GM19238 (cell line): ENCODE data around the gene CABYR.
"Not testable (repeated sequence)": the region's sequence is repeated elsewhere in the genome, so short reads cannot be mapped to it uniquely, and the experiment has no call there.

Source experiments
- DNase-seq: peaks from one replicate; pipeline ENCODE4 v3.0.0; 2011; ENCODE audit warnings: low spot score; ENCODE audit not compliant: insufficient read length

CABYR gene

DNA sequence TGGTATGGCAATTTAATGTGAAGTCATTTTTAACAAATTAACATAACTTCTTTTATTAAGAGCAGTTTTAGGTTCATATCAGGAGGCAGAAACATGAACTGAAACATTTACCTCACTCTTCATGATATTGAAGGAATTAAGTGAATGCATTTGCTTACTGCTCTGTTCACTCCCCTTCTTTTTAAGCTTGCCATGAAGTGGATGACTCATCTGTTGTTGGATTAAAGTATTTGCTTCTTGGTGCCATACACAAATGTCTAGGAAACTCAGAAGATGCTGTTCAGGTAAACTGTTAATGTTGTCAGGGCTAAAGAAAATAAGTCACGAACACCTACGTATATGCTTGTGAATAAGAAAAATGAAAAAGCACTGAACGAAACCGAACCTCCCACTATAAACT is 10.2 kb upstream of the CABYR start:
- DNase-seq, result no peak

DNA sequence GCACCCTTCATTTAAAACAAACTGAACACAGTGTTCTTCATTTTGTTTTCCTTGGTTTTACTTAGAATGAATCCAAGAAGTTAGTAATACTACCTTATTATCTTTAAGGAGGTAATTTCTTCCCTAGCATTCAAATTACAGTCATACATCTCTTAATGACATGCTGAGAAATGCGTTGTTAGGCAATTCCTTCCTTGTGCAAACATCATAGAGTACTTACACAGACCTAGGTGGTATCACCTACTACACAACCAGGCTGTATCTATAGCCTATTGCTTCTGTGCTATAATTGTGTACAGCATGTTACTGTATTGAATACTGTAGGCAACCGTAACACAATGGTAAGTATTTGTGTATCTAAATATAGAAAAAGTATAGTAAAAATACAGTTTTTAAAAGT is 8.4 kb upstream of the CABYR start:
- DNase-seq, result no peak

DNA sequence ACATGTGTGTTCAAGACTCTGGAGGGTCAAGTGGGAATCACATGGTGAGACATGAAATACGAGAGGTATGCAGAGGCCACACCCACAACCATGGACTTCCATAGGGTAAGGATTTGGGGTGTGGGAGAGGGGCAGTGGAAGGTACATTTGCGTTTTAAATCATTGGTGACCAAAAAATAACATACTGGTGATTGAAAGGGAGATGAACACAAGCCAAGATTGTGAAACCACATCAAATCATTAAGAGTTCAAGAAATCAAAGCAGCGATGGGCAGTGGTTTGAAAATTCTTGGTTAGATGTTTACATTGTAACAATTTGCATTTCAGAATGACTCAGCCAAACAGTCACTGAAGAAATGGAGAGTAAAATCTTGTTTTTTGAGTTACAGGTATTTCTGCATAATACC is 1.9 kb upstream of the CABYR start:
- no peak for DNase-seq

DNA sequence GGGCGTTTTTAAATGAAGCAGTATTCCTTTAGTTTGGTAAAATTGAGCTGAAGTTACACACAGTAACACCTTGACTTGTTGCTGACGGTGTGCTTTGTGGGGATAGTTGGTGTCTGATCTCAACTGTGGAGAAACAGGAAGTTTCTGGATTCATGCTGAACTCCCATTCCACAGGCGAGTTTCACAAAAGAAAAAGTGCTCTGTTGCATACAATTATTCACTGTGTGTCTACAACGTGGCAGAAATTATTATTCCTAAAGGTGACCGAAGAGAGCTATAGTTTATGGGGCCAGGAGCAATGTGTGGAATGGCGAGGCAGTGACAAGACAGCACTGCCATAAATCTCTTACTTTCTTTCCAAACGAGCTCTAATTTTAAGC is 463 bp upstream of the CABYR start:
- DNase-seq, result no peak

DNA sequence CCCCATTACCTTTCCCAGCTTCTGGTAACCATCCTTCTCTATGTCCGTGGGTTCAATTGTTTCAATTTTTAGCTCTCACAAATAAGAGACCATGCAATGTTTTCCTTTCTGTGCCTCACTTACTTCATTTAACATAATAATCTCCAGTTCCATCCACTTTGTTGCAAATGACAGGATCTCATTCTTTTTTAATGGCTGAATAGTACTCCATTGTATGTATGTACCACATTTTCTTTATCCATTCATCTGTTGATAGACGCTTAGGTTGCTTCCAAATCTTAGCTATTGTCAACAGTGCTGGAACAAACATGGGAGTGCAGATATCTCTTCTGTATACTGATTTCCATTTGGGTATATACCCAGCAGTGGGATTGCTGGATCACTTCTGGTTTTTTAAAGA is 1.8 kb downstream of the CABYR start:
- no peak for DNase-seq

DNA sequence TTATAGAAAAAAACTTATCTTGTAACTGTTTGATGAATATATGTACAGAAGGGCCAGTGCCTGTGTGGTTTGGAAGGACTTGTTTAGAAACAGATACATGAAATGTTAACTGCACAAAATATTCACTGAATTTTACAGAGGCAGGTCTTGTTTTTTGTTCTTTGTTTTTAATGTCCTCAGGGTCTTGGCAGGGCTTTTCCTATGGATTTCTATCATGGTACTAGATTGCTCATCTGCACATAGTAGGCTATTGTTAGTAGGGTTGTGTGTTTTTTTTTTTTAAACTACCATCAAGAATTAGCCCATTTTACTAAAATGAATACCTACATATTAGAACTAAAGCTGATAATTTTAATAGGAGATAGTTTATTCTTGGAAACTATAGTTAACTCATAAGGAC is 3.5 kb downstream of the CABYR start:
- no peak for DNase-seq

DNA sequence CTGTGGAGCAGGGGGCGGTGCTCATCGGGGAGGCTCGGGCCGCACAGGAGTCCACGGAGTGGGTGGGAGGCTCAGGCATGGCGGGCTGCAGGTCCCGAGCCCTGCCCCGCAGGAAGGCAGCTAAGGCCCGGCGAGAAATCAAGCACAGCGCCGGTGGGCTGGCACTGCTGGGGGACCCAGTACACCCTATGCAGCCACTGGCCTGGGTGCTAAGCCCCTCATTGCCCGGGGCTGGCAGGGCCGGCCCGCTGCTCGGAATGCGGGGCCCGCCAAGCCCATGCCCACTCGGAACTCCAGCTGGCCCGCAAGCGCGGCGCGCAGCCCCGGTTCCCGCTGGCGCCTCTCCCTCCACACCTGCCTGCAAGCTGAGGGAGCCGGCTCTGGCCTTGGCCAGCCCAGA is 10.7 kb downstream of the CABYR start:
- DNase-seq, result not testable (repeated sequence)

DNA sequence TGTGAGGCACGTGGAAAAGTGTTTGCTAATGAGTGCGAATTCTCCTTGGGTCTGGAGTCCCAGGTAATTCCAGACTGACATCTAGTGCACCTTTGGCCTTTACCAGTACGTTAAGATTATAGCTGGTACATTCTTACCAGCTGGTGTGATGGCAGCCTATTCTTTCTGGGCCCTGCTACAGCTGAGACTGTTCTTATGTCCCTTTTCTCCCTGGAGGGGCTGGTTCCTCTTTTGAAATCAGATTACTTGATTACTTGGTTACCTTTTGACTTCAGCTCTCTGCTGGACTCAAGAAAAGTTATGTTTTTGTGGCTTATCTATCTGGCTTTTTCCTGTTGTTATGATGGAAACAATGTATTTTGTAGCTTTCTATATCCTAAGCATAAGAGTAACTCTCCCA is 14.5 kb downstream of the CABYR start:
- no peak for DNase-seq

DNA sequence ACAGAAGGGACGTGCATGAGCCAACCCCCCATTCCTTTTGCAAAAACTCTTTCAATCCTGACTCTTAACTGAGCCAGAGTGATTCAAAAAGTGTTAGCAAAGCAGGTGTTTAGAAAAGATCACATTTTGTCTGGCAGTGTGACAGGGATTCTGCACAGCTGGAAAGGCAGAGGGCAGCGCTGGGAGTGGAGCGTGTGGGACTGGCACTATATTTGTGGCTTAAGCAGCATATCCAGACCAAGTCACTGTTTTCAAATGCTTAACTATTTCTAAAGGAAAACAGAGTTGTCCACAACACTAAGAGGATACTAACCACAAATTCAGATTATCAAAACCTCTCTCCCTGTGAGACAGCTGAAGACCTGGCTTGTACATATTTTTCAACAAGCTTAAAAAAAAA is 19.0 kb downstream of the CABYR start:
- DNase-seq, result no peak

DNA sequence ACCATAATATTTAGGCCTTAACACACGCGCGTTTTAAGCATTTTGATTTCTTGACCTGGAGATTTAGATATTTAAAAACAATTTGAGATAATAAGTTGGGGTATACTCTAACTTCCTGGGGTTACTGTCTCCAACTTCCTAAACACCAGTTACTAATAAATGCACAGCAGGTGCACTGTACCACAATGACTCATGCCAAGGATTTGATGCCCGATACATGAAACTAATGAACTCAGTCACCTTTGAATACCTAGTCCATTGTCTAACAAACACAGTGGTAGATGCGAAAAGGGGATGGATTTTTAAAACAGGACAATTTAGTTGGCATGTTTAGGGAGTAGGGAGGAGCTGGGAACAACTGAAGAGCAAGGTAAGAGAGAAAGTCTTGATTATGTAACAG is 21.2 kb downstream of the CABYR start:
- no peak for DNase-seq

DNA sequence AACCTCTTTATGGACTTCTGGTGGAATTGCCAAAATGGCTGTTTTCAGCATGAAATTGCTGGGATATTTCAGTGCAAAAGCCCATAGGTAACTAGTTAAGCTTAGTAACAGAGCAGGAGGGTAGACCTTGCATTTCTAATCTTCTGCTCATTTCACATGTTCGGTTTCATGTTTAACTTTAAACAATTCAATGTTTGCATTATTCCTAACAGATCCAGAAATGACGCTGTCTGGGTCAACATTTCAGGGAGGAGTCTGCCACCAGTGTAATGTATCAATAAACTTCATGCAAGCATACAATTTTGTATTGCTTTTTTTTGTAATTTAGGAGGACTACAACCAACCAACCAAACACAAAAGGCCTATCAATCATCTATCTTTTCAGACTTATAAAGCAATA is 22.4 kb downstream of the CABYR start:
- DNase-seq, result no peak

DNA sequence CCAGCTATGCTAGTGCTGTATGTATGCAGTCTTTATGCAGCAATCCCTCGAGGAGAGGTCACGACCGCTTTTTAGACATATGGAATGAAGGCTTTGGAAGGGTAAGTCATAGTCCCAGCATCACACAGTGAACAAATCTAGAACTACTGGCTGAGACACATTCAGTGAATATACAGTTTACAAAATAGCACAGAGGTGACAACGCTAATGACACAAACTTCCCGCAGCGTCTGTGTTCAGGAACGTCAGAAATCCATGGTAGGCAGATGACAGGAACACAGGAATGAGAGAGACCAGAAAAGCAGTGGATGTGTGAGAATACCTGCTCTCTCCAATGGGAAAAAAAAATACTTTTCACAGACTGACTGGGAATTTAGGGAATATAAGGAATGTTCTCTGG is 29.6 kb downstream of the CABYR start:
- no peak for DNase-seq

DNA sequence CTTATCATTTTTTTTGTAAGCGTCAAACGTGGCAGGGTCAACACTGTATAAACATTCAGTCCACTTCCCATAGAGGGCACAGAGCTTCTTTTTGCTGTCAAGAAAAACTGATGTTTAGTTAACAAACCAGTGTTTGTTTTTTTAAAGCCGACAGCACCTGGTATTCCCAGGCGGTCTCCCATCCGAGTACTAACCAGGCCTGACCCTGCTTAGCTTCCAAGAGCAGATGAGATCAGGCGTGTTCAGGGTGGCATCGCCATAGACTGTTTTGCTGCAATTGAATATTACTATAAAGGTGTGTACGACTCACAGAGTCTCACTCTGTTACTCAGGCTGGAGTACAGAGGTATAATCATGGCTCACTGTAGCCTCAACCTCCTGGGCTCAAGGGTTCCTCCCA is 31.5 kb downstream of the CABYR start:
- DNase-seq, result no peak

DNA sequence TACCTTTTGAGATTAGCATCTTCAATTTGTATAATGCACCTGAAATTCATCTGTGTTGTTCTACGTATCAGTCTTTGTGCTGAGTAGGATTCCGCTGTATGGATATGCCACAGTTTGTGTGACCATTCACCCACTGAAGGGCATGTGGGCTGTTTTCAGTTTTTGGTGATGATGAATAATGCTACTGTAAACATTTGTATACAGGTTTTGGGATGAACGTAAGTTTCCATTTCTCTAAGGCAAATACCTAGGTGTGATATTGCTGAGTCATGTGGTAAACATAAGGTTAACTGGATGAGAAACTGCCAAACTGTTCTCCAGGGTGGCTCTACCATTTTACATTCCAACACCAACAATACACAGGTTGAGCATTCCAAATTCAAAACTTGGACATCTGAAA is 35.1 kb downstream of the CABYR start:
- no peak for DNase-seq

DNA sequence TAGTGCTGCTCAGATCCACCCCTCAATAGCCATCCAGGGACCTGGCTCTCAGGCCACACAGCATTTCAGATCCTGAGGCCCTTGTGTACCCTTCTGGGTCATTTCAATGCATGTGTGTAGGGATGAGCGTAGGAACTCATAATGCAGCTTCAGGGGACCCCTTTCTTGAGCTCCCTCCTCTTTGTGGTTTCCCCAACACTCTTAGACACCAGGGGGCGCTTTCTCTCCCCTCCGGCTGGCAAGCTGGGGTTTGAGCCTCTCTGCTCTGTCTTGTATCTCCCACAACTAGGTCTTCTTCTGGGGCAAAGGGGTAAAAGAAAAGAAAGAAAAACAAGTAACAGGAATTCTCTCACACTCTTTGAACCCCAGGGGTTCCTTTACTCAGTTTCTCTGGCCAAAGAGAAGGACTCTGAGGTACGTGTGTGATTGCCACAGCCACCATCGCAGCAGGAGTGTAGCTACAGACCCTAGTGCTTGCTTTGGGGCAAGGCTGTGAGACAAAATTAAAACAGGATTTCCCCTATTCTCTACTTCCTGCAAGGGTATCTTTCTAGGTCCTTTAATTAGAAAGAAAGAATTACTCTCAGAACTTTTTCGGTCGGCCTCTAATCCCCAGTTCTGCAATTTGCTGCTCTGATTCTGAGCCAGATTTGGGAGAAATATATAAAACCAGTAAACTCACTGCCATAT is 38.0 kb downstream of the CABYR start:
- peak; percentile 25 for DNase-seq

DNA sequence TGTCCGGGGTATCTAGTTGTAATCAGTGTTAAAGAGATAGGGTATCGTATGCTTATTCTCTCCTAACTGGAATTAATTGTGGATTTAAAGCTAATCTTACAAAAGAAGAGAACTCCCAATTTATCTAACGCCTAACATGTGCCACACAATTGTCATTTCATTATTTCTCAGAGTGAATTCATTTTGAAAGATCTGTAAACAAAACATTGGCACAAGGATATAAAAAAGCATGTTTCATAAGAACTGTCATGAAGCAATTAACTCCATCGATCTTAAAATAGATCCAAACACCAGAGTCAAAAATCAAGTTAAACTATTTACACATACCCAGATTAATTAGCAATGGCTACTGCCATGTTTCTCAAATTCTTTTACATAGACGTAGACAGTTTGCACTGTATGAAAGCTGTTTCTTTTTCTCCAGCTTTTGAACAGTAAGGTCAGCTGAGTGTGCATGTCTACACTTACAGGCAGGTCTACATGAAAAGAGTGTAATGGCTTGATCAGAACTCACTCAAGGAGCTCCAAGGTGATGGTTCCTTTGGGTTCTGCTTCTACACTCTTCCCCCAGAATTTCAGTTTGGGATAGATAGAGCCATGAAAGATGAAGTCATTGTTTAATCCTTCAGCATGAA is 38.8 kb downstream of the CABYR start:
- no peak for DNase-seq

DNA sequence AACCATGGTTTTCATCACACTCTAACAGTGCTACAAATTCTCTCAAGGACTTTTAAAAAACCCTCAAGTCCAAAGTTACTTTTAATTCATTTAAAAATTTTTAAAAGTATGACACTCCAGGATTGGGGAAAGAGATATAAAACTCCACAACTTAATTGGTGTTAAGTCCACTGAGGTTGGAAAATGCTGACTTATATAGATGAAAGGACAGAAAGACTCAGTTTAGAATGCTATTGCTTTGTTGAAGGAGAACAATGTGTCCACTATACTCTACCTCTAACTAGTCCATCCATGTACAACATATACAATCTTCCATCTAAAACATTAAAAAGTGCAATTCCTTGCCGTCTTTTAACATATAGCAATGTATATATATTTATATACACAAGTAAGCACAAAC is 41.2 kb downstream of the CABYR start:
- no peak for DNase-seq

DNA sequence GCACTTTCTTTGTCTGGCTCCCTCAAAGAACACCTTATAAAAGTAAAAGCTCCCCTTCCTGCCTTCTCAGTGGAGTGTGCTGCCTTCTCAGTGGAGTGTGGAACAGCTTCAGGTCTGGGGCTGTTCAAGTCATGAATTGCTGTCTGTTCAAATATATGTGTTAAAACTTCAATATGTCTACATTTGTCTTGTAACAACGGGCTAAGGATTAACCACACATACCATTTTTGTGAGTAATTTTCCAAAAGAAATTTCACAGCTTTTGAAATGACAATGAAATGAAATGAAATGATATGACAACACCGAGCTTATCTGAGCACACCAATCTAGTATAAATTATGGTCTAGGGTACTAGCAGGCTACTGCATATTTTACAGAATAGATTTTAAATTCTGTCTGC is 42.9 kb downstream of the CABYR start:
- DNase-seq, result no peak

DNA sequence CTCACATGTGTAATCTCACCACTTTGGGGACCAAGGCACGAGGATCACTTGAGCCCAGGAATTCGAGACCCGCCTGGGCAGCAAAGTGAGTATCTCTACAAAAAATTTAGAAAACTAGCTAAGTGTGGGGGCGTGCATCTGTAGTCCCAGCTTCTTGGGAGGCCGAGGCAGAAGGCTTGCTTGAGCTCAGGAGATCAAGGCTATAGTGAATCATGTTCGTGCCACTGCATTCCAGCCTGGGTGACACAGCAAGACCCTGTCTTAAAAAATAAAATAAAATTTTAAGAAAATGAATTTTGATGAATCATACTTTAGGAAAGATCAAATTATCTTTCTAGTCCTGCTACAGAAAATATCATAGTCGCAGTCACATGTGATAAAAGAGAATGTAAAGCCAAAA is 46.9 kb downstream of the CABYR start:
- no peak for DNase-seq

DNA sequence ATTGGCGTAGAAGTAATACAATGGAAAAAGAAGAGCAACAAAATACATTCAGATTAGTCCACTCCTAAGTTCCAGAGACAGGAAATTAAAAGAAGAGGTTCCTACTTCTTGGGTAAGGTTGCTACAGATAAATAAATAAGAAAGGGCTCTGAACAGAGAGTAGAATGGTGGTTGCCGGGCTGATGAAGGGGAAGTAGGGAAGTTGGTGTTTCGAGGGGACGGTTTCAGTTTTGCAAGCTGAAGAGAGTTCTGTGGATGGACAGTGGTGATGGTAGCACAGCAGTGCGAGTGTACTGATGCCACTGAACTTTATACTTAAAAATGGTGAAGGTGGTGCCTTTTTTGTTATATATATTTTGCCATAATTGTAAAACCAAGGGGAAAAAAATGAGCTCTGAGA is 48.2 kb downstream of the CABYR start:
- DNase-seq, result no peak

DNA sequence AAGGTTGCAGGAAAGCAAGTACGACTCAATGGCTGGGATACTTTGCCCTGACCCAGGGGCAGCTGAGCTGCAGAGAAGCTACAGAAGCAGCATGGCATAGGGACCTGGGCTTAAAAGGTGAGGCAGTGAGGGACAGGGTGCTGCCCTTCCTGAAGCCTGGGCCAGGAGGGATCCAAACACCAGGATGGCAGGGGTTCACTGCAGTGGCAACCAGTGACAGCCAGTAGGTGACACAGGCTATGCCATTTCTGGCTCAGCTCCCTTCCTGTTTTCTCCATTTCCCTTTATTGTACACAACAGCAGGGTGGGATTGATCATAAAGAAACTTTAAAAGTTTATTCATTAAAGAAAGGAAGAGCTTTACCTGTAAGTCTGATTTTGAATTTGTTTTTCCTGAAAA is 48.8 kb downstream of the CABYR start:
- DNase-seq, result no peak

DNA sequence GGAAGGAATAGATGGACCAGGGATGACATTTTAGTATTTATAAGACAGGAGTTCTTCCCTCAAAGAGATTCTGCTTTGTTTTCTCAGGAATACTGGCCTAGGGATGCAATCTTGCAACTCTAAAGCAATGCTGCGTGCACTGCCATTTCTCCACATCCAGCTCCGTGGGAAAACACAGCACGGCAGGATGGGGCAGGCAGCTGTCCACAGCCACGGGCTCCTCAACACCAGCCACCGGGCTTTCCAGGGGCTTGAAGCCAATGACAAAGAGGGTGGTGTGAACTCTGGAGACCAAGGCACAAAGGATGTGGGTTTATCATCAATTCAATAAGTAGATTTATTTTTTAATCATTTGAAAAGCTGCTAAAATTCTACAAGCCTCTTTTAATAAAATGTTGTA is 49.3 kb downstream of the CABYR start:
- no peak for DNase-seq

DNA sequence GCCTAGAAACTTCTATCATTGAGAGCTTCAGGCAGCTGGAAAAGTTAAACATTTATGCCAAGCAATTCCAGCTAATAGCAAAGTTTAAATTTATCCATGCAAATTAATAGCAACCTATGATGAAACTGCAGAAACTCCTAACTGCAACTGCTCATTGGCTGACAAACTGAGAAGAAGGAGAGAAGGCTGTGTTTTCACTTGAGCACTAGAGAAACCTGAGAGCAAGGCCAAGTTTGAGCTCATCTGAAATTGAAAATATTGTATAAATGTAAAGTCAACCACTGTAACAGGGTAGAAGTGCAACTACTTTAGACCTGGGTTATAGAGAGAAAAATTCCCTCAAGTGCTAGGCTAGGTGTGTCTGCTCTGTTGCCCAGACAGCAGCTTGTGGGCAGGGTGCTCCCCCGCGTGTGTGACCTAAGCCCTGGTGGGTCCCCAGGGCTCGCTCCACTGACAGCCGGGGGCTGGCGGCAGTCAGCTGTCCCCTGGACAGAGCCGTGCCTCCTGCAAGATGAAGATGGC is 50.2 kb downstream of the CABYR start:
- no peak for DNase-seq
